Hepatocyte (in vitro differentiated cells): Measurements from ENCODE around the gene EMX1. TPM values are rescaled to one million over a fixed set of nuclear protein-coding genes. Genes with fewer than 3 reads are reported as not detected.

Experiments
- DNase-seq: peaks from one replicate; pipeline ENCODE4 v3.0.0-alpha.2; 2016; ENCODE audit warnings: low spot score
- H2AFZ ChIP-seq: fragments of 200-600 bp; sonication (generic); 2 replicates; pipeline ENCODE4 v1.6.0; 2016; ENCODE audit warnings: antibody characterized with exemption, mild to moderate bottlenecking
- H3K27ac ChIP-seq: fragments of 200-600 bp; sonication (generic); 2 replicates; pipeline ENCODE4 v1.5.1; 2016; ENCODE audit warnings: mild to moderate bottlenecking
- H3K27me3 ChIP-seq: fragments of 200-600 bp; sonication (generic); 2 replicates; pipeline ENCODE4 v1.6.1; 2016
- H3K36me3 ChIP-seq: fragments of 200-600 bp; sonication (generic); replicated peaks from 2 replicates; pipeline ENCODE4 v1.5.1; 2016; ENCODE audit warnings: low read depth; ENCODE audit not compliant: insufficient read depth
- H3K4me1 ChIP-seq: fragments of 200-600 bp; sonication (generic); 2 replicates; pipeline ENCODE4 v1.5.1; 2016; ENCODE audit warnings: mild to moderate bottlenecking, moderate library complexity; ENCODE audit not compliant: insufficient read depth
- H3K4me2 ChIP-seq: fragments of 200-600 bp; sonication (generic); 2 replicates; pipeline ENCODE4 v1.6.0; 2016
- H3K4me3 ChIP-seq: fragments of 200-600 bp; sonication (generic); 2 replicates; pipeline ENCODE4 v1.5.1; 2016; ENCODE audit warnings: mild to moderate bottlenecking
- H3K79me2 ChIP-seq: fragments of 200-600 bp; sonication (generic); 2 replicates; pipeline ENCODE4 v1.6.0; 2017; ENCODE audit warnings: mild to moderate bottlenecking
- H3K9me2 ChIP-seq: fragments of 200-600 bp; sonication (generic); replicated peaks from 2 replicates; pipeline ENCODE4 v1.6.0; 2017; ENCODE audit warnings: mild to moderate bottlenecking; ENCODE audit not compliant: insufficient read depth
- H3K9me3 ChIP-seq: fragments of 200-600 bp; sonication (generic); 2 replicates; pipeline ENCODE4 v1.5.1; 2016; ENCODE audit warnings: low read depth, mild to moderate bottlenecking
- H4K20me1 ChIP-seq: fragments of 200-600 bp; sonication (generic); 2 replicates; pipeline ENCODE4 v1.6.0; 2016; ENCODE audit warnings: mild to moderate bottlenecking; ENCODE audit not compliant: insufficient read depth, poor library complexity, severe bottlenecking
- CTCF ChIP-seq: fragments of 200-600 bp; sonication (generic); IDR thresholded peaks from 2 replicates; pipeline ENCODE4 v1.5.1; 2016; ENCODE audit warnings: antibody characterized with exemption, mild to moderate bottlenecking; ENCODE audit not compliant: poor library complexity
- EZH2 ChIP-seq: fragments of 200-600 bp; sonication (generic); IDR thresholded peaks from 2 replicates; pipeline ENCODE4 v1.6.1; 2016; ENCODE audit warnings: antibody characterized with exemption, mild to moderate bottlenecking, borderline replicate concordance
- EZH2phosphoT487 ChIP-seq: fragments of 200-600 bp; sonication (generic); IDR thresholded peaks from one replicate; pipeline ENCODE4 v1.6.1; 2018; ENCODE audit warnings: antibody characterized with exemption, mild to moderate bottlenecking, low read depth, moderate library complexity; ENCODE audit not compliant: unreplicated experiment, severe bottlenecking
- WGBS: methylation state at CpG from one replicate; pipeline ENCODE4 v1.1.6; 2016; ENCODE audit warnings: low lambda C conversion rate; ENCODE audit errors: missing lambda C conversion rate; 5-methylcytosine and 5-hydroxymethylcytosine counted together
- polyA plus RNA-seq: library from polyadenylated mRNA; unstranded; fragments of >200 nt; fragmentation: Nextera tagmentation; extraction: Ambion mirVana; gene quantifications from 2 replicates; pipeline ENCODE4 v1.2.1, GENCODE V29; 2016
- total RNA-seq: library from RNA; depleted of rRNA; stranded (reverse); fragments of >200 nt; gene quantifications from 2 replicates; pipeline ENCODE4 v1.2.3, GENCODE V29; 2014

EMX1 gene
- total and polyA plus RNA-seq, 2 experiments from 2014 or later: 0.34 to 1.2 TPM

DNA sequence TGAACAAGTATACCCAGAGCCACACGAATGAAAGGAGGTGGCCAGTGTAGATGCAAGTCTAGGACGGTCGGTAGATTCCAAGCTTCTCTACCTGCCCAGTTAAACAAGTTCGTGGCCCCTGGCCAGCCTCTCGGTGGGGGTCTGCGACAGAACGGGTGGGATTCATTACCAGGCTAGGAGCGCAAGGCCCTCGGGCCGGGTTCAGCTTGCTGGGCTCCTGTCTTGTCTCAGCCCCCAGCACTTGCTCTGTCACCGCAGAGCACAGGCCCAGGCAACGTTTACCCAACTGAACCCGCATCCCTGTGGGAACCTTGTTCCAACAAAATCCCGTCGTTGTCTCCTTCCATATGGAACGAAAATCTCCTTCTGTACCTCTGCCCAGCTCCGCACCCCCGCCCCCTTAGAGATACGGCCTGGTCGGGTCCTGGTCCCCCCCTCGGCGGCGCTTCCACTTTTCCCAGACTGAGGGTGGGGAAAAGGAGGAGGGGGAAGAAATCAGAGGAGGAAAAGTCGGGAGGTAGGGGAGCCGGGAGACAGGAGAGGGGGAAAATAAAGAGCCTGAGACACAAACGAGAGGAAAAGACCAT lies 1.9 kb upstream of the EMX1 start:
- WGBS: 3% methylated on average over 26 of the region's 26 CpGs
- peak overlapping the region; percentile 39 for H2AFZ ChIP-seq
- peak; percentile 3 for DNase-seq

DNA sequence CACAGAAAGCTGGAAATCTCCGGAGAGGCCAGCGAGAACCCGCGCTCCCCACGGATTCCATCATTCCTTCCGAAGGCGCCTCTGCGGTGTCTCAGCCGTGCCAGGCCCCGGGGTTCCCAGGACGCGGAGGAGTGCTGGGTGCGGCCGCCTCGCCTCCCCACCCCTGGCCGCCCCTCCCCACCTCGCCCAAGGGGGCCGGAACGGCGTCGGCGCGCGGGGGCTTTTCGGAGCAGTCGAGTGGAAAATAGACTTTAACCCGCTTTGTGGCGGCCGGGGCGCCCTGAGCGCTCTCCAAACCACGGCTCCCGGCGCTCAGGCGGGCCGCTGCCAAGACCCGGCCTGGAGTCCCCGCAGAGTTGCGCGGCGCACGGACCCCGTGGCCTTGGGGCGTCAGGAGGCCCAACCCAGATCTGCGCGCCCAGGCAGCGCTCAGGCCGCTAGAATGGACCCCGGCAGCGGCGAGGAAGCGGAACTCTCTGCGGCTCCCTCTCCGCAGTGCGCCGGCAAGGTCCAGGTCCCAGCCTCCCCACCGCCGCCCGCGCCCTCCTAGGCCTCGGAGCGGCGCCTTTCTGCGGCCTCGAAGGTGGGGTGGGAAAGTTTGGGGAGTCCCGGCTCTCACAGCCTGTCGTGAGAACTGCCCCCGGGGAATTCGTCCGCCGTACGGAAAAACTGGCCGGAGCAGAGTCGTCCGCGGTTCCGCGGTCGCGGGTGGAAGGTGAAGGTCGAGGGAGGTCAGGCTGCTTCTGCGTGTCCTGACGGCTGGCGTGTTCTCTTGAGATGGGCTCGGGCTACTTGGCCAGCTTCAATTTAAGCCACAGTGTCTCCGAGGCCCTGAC lies 1.2 kb upstream of the EMX1 start:
- TF ChIP-seq EZH2phosphoT487 (peak; percentile 53), EZH2 (peak; percentile 95), CTCF (no peak)
- H3K79me2 ChIP-seq: no peaks in the 10 kb centered on the region
- no peaks in the 10 kb centered on the region for H3K9me2 ChIP-seq
- no peaks in the 10 kb centered on the region for H3K36me3 ChIP-seq
- H3K4me3 ChIP-seq: peak overlapping the region; percentile 52
- peak overlapping the region; percentile 91 for H3K4me2 ChIP-seq
- H3K27me3 ChIP-seq: peaks cover 96% of the 10 kb centered on the region
- H3K4me1 ChIP-seq: peaks cover 34% of the 10 kb centered on the region
- H4K20me1 ChIP-seq: no peaks in the 10 kb centered on the region
- peak overlapping the region; percentile 39 for H2AFZ ChIP-seq
- no peaks in the 10 kb centered on the region for H3K9me3 ChIP-seq
- no peak overlapping the region for H3K27ac ChIP-seq
- 1% methylated on average over 70 of the region's 86 CpGs for WGBS
- DNase-seq: peak; percentile 79

More for the DNA sequence above, 1.9 kb upstream of the EMX1 start:
- H3K4me1 ChIP-seq: peaks cover 32% of the 10 kb centered on the region
- H4K20me1 ChIP-seq: no peaks in the 10 kb centered on the region
- no peaks in the 10 kb centered on the region for H3K9me3 ChIP-seq
- H3K27me3 ChIP-seq: peaks cover 96% of the 10 kb centered on the region
- no peaks in the 10 kb centered on the region for H3K36me3 ChIP-seq
- no peaks in the 10 kb centered on the region for H3K9me2 ChIP-seq
- H3K4me2 ChIP-seq: peak overlapping the region; percentile 91
- no peak overlapping the region for H3K27ac ChIP-seq
- H3K79me2 ChIP-seq: no peaks in the 10 kb centered on the region
- peak; percentile 73 for TF ChIP-seq EZH2phosphoT487
- TF ChIP-seq EZH2: no peak
- peak overlapping the region; percentile 52 for H3K4me3 ChIP-seq

GRCh38 chr2:72916743-72917137 lies 579 bp upstream of the EMX1 start:
- peaks cover 96% of the 10 kb centered on the region for H3K27me3 ChIP-seq

More at GRCh38 chr2:72916743-72917137, 579 bp upstream of the EMX1 start:
- Histone ChIP-seq H2AFZ (peak overlapping the region; percentile 39), H3K4me2 (peak overlapping the region; percentile 91), H3K36me3 (no peaks in the 10 kb centered on the region), H3K4me3 (peak overlapping the region; percentile 52), H4K20me1 (no peaks in the 10 kb centered on the region), H3K79me2 (no peaks in the 10 kb centered on the region), H3K27ac (no peak overlapping the region), H3K9me3 (no peaks in the 10 kb centered on the region), H3K9me2 (no peaks in the 10 kb centered on the region), H3K4me1 (peaks cover 34% of the 10 kb centered on the region)
- WGBS: 1% methylated on average over 29 of the region's 29 CpGs
- TF ChIP-seq EZH2: peak; percentile 16
- peak; percentile 71 for TF ChIP-seq EZH2phosphoT487
- TF ChIP-seq CTCF: no peak
- DNase-seq: no peak
